Measurements from ENCODE around the gene ORC1.

Gene ORC1

DNA sequence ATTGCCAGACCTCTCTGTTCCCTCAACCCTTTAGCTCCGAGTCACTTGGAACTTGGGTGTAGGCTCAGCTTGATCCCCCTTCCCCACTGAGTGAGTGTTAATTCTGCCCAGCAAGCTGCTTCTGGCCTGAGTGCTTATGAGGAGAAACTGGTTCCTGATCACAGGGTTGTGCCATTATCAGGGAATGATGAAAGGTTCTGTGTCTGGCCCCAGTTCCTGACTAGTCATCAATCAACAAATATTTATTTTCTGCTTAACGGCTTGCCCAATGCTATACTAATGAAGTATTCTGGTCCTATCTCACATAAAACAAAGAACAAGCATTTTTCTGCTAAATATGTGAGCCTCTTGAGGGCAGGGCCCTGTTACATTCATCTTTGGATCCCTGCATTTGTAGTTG lies 59.0 kb downstream of the ORC1 start:
- DNase-seq (ENCODE audit: low read depth, low spot score), result no peak

DNA sequence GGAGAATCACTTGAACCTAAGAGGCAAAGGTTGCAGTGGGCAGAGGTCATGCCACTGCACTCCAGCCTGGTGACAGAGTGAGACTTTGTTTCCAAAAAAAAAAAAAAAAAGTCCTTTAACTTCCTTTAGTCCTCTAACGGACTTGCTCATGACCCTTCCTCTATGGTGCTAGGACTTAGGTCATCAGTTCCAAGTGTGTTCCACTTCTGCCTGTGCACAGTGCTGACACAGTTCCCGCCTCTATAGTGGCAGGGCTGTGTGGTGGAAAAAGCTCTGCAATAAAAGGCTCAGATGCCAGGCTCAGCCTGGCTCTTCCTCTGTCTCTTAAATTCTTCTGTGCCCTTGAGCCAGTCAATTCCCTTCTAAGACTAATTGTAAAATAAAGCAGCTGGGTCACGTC lies 60.2 kb downstream of the ORC1 start:
- no peak for DNase-seq (ENCODE audit: low read depth, low spot score)

DNA sequence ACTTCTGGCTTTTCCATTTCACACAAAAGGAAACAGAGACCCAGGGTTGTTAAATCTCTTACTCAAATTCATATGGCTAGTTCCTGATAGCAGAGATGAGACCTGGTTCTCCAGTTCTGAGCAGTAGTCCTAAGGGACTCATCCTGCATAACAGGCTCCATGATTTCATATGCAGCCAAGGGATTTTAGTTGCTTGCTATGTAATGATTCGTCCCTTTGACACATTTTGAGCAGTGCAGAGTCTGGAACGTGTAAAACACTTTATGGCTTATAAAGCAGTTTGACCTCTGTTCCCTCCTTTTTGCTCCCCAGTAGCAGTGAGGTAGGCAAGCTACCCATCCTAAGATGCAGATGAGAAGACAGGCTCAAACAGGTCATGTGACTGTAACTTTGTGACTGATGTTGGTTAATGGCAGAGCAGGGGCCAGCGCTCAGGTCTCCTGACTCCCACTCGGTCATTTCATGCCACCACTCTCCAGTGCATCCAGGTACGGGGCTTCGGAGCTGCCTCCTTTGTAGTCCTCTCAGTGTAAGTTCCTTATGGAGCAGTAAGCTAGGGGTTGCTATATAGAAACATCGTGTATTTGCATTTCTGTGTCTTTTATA lies 62.5 kb downstream of the ORC1 start:
- no peak for DNase-seq (ENCODE audit: low read depth, low spot score)

DNA sequence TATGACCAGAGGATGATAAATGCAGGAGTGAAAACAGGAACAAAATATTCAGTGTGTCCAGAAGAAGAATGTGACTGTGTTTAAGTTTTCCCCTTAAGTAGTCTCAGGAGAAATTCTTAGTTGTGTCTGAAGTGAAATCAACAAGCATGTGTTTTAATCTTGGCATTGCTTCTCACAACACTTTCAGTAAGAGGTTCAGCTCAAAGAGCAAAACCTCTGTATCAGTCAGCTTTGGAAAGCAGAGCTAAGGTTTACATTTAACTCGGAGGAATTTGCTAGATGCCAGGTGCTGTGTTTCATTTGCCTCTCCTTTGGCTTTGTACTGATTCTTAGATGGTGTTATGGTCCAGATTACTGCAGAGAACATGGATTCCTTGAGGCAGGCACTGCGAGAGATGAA lies 66.8 kb downstream of the ORC1 start:
- no peak for DNase-seq (ENCODE audit: low read depth, low spot score)

DNA sequence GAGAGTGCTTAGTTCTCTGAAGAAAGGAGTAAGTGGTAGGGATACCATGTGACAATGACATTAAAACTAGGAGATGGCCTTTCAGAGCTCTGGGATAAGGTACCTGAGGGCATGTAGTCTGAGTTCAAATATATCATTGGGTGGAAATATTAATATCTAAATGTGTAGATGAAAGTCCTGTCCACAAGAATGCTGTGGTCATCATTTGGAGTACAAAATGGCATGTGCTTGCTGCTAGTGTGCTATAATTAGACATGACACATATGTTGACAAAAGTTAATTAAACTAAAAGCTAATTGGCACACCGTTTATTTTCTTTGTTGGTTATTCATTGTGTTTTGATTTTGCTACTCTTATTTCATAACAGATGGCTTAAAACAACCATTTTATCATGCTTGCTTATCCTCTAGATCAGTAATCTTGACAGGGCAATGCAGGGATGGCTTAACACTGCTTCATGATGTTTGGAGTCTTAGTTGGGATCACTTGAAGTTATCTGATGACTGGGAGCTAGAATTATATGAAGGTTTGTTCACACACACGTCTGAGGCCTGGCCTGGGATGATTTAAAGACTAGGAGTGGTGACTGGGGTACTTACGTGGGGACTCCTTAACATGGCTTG lies 69.2 kb downstream of the ORC1 start:
- DNase-seq (ENCODE audit: low read depth, low spot score), result no peak

DNA sequence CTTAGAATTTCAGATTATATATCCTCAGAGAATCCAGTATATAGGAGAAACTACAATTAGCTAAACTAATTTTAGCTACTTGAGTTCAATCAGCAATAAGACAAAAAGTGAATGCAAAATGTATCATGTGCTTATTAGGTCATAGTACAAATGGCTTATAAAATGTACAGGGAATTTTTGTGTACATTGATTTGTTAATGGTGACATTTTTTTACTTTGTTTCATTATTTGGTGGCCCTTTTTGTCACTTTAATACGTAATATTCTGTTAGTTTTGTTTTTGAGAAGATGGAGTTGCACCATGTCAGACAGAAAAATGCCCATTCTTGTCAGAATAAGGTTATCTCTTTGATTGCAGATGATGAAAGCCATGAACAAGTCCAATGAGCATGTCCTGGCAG lies 71.8 kb downstream of the ORC1 start:
- no peak for DNase-seq (ENCODE audit: low read depth, low spot score)

DNA sequence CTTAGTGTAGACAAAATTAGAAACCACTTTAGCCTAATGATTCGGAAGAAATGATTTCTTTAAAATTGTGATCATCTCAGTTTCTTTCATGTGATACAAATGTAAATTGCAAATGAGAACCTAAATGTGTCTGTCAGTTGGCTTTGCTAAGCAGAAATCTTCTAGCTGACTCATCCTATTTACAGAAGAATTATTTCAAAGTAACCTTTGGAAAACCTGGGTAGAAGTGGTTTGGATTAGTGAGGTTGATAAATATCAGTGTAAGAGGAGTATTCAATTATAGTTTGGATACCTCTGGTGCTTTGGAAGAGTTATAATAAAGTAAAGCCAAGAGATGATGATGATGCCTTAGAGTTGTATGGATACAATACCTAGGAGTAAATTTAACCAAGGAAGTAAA lies 75.6 kb downstream of the ORC1 start:
- DNase-seq (ENCODE audit: low read depth, low spot score), result no peak

DNA sequence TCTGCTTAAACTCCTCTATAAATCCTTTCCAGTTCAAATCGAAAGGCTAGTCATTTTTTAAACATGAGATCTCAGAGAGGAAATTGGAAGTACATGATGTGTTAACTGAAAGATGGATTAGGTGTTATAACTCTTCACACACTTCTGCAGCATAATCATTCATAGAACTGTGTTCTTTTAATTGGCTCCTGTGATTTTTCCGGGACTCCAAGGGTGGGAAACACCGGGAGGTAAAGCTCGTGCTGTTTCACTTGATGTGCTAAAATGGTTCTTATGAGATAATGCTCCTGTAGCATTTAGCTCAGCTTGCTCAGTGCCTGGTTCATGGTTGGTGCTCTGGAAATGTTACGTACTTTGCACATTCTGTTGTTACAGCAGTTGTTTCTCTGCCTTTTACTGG lies 78.4 kb downstream of the ORC1 start:
- DNase-seq (ENCODE audit: low read depth, low spot score), result no peak

DNA sequence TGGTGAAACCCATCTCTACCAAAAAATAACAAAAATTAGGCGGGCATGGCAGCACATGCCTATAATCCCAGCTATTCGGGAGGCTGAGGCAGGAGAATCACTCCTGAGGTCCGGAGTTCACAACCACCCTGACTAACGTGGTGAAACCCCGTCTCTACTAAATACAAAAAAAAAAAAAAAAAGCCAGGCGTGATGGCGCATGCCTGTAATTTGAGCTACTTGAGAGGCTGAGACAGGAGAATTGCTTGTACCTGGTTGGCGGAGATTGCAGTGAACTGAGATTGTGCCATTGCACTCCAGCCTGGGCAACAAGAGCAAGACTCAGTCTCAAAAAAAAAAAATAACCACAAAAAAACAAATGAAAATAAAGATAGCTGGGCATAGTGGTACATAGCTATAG lies 80.5 kb downstream of the ORC1 start:
- no peak for DNase-seq (ENCODE audit: low read depth, low spot score)
